ENCODE measurements around the gene IER3IP1.

GRCh38 chr18:47146206-47146605, 30.0 kb downstream of the IER3IP1 start:
- TF ChIP-seq CTCF (IDR thresholded peaks at IDR 0.05) (no peak), ZFX (IDR thresholded peaks at IDR 0.05; ENCODE audit: borderline replicate concordance) (no peak)

Data from 22Rv1 (cell line).